T follicular helper cell (primary cell): Measurements from ENCODE around the gene TMC5.
A peak's percentile ranks its signal among the peaks of the same experiment; 100 is the strongest.

Experiments used
- DNase-seq: peaks from one replicate; pipeline ENCODE4 v3.0.0-alpha.2; 2020; ENCODE audit warnings: low read depth

TMC5 gene

DNA sequence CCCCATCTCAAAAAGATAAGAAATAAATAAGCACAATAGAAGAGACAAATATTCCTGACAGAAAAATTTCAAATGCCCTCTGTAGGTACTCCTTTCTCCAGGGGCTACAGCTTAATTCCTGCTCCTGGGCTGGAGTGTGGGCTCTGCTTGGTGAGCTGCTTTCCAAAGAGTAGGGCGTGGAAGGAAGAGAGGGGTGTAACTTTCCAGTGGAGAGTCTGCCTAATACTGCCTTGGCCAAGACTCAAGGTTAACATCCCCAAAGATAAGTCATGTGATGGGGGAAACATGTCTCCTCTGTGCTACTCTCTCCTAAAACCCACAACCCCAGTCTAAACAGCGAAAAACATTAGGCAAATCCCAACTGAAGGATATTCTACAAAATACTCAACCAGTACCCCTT, 42.7 kb downstream of the TMC5 start:
- no peak for DNase-seq

DNA sequence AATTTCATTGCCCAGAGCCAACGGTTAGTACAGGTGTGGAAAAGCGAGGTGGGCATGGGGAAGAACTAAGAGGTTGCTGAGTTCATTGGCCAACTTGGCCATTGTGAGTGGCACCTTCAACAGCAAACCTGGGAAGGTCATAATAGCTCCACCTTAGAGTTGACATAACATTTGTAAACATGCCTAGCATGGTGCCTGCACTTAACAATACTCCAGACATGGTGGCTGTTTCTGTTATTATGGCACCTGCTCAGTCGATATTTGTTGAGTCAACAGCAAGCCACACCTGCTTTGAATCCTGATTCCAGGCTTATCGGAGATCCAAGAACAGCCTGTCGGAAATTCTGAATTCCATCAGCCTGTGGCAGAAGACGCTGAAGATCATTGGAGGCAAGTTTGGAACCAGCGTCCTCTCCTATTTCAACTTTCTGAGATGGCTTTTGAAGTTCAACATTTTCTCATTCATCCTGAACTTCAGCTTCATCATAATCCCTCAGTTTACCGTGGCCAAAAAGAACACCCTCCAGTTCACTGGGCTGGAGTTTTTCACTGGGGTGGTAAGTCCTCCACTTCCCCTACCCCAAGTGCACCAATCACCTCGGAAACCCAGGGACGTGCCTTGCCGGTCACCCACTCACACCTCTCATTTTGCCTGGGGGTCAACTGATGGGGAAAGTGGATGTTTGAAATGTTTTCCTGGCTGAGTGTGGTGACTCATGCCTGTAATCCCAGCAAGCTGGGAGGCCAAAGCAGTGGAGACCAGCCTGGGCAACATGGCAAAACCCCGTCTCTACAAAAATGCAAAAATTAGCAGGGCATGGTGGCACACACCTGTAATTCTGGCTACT, 46.0 kb downstream of the TMC5 start:
- no peak for DNase-seq

DNA sequence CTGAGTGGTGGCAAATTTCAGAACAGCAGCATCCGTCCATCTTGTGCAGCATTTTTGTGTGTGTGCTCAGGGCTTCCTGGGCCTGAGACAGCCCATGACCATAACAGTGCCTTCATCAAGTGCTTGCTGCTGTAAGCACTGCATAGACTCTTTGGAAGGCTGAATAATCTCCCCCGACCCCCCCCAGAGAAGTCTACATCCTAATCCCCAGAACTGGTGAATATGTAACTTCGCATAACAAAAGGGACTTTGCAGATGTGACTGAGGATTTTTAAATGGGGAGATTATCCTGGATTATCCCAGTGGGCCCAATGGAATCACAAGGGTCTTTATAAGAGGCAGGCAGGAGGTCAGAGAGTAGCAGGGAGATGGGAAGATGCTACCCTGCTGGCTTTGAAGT, 50.6 kb downstream of the TMC5 start:
- DNase-seq: no peak

DNA sequence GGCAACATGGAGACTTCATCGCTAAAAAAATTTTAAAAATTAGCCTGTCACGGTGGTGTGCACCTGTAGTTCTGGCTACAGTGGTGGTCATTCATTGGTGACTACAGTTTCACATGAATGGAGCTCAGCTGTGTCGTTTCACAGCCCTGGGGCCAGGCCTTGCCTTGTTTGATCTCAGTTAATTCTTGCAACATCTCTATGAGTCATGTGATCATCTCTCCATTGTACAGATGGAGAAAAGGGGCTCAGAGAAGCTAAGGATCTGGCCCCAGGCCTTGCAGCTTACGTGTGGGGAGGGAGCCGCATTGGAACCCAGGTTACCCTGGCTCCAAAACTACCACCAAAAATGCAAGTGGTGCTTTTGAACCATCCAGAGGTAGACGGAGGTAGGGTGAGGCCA, 54.8 kb downstream of the TMC5 start:
- DNase-seq: no peak

DNA sequence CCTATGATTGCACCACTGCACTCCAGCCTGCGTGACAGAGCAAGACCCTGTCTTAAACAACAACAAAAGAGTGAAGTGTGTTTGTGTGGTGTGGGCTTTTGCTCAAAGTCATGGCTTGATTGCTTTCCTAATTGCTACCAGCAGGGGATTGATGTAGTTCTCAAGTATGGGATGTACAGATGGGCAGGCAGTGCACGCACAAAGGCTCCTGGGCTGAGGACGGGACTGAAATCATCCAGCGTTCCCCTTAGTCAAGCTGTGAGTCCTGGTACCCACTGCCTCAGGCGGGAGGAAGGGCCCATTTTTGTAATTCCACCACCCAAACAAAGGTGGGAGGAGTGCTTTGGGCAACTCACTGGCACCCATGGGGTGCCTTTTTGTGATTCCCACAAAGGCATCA, 56.9 kb downstream of the TMC5 start:
- no peak for DNase-seq

DNA sequence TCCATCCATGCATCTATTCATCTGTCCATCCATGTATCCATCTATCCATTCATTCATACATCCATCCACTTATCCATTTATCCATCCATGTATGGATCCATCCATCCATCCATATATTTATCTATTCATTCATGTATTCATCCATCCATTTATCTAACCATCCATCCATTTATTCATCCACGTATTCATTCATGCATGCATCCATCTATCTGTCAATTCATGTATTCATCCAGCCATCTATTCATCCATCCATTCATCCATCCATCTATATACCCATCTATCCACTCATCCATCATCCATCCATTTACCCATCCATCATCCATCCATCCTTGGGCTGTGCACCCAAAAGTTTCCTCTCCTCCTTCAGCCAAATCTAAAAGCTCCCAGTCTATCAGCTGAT, 60.8 kb downstream of the TMC5 start:
- no peak for DNase-seq

DNA sequence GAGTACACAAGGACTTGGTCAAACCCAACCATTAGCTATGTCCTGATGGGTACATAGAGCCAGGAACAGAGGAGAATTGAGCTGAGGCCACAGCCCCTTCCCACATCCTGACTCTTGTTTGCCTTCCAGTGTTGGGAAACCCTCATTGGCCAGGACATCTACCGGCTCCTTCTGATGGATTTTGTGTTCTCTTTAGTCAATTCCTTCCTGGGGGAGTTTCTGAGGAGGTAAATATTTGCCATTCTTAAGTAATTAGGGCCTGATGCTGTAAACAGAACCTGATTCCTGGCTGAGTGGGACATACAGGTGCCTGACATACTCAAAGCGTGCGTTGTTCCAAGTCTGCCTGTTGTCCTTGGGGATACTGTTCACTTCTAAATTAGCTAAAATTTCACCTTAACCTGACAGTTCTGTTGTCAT, 61.6 kb downstream of the TMC5 start:
- no peak for DNase-seq

DNA sequence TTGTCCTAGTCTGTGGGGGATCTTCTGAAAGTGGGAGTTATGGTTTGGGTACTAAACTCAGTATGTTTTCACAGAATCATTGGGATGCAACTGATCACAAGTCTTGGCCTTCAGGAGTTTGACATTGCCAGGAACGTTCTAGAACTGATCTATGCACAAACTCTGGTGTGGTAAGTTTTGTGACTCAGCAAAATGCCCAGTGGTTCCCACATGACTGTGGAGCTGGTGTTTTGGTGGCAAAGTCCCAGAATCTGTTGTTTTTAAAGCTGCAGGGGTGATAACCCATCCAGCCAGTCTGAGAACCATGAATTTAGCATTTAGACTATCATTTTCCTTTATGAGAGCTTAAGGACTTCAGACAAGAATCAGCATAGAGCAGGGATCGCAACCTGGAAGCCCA, 63.6 kb downstream of the TMC5 start:
- DNase-seq: no peak

DNA sequence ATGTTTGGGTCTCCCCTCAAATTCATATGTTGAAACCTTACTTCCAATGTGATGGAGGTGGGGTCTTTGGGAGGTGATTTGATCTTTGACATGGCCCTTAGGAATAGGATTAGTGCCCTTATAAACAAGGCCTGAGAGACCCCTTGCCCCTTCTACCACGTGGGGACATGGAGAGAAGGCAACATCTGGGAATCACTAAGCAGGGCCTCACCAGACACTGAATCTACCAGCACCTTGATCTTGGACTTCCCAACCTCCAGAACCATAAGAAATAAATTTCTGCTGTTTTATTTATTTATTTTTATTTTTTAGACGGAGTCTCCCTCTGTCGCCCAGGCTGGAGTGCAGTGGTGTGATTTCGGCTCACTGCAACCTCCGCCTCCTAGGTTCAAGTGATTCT, 64.1 kb downstream of the TMC5 start:
- DNase-seq: no peak

DNA sequence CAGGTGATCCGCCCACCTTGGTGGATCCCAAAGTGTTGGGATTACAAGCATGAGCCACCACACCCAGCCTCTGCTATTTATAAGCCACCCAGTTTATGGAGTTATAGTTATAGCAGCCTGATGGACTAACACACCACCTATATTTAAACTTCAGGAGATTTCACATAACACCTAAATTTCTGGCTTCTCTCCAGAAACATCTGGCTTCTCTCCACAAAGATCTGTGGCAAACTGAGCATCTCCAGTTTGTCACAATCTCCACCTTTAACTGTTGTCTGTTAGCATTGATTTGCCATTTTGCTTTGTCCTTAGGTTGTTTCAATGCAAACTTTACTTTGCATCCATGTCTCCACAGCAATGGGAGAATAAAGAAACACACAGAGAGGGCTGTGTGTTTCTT, 64.6 kb downstream of the TMC5 start:
- no peak for DNase-seq

DNA sequence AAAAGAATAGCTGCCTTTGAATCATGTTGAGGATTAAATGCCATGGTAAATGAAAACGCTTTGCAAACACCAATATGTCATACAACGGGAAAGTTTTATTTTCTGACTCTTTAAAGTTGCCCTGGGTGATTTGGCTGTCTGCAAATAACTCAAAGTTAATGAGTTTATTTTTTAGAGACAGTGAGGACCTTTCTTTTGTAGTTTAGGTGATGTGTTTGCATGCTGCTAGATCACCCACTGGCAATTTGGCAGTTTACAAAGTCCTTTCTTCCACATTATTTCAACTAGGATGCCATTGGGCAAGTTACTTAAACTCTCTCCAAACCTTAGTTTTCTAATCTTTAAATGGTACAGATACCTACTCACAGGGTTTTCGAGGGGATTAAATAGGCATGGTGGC, 66.4 kb downstream of the TMC5 start:
- DNase-seq: no peak

DNA sequence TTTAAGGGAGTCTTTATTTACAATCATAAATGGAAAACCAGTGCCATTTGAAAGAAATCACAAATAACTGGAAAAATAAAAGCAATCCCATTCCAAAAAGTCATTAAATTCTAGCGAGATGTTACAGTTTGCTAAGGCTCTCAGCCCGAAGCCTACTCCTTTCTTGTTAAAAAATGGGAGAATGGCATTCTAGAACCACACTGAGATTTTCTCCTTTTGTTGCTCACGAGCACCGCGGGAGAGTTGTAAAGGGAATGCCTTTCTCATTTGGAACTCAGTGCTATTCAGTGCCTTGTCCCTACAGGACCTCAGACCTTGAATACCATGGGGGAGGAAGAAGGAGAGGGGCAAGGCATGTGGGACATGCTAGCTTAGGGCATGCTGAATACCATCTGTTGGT, 67.9 kb downstream of the TMC5 start:
- DNase-seq: no peak

DNA sequence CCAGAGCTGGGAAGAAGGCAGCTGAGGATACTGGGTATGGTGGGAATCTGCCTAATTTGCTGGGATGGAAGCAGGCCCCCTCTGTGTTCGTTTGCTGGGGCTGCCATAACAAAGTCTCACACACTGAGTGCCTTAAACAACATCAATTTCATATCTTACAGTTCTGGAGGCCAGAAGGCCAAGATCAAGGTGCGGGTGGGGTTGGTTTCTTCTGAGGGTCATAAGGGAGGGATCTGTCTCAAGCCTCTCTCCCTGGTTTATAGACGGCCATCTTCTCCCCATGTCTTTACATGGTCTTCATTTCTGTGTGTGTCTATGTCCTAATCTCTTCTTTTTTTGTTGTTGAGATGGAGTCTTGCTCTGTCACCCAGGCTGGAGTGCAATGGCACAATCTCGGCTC, 68.4 kb downstream of the TMC5 start:
- no peak for DNase-seq

DNA sequence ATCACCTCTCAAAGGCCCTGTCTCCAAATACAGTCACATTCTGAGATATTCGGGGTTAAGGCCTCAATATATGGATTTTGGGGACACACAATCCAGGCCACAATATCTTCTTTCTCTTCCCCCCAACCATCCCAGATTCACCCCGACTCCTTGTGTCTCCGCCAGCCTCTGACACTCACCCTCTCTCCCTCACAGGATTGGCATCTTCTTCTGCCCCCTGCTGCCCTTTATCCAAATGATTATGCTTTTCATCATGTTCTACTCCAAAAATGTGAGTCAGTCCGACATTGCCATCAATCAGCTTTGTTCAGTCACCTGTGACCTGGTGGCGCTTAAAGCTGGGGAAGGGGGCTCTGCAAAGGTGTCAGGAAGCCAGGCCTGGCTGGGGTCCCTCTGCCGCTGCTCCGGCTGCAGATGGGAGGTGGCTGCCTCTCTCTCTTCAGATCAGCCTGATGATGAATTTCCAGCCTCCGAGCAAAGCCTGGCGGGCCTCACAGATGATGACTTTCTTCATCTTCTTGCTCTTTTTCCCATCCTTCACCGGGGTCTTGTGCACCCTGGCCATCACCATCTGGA, 69.2 kb downstream of the TMC5 start:
- no peak for DNase-seq

DNA sequence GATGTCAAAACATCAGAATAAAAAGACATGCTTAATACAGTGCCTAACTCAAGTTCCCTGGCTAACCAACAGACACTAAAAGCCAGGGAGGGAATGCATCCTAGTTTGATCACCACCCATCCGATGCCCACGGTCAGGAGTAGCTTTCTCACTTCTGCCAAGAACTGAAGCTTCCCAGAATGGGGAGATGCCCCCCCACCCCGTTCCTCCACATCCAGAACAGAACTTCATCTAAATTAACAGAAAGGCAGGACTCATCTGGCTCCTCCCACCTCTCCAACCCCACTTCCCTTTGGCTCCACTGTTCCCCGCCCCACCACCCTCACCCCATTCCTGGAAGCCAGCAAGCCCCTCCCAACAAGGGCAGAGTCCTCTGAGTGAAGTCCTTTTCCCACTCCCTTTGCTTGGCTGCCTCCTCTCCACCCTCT, 70.5 kb downstream of the TMC5 start:
- no peak for DNase-seq

DNA sequence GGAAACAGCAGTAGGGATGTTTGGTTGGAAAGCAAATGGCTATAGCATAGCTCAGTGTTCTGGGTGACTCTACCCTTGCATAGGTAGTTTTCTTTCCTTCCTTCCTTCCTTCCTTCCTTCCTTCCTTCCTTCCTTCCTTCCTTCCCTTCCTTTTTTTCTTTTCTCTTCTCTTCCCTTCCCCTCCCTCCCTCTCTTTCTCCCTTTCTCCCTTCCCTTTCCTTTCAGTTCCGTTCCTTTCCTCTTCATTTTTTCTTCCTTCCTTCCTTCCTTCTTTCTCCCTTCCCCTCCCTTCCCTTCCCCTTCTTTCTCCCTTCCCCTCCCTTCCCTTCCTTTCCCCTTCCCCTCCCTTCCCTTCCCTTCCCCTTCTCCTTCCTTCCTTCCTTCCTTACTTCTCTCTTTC, 72.9 kb downstream of the TMC5 start:
- DNase-seq: no peak

DNA sequence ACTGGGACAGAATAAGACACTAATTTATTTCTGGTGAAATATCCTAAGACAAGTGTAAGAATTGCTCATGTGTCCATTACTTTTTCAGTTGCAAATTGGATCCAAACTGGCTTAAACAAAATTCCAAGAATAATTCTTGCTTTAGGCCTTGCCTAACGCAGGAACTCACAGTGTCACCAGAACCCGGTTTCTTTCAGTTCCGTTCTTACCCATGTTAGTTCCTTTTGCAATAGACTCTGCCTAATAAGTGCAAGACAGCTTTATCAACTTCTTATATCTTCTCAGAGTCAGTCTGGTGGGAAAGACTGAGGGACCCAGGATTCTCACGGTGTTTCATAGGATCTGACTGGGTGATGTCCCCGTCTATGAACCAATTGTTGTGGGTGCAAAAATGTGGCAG, 79.5 kb downstream of the TMC5 start:
- no peak for DNase-seq

DNA sequence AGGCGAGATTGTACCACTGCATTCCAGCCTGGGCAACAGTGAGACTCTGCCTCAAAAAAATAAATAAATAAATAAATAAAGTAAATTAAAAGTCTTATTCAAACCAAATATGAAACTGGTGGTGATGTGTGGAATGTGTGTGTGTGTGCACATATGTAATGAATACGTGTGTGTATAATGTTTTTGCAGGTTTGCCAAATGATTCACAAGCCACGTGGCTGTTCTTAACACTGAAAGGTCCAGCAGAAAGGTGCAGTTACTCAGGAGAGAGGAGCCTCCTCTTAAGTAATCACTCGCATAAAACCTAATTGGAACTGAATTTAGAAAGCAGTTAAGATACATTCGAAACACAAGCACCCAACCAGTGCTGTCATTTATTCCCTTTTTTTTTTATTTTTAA, 81.3 kb downstream of the TMC5 start:
- no peak for DNase-seq

DNA sequence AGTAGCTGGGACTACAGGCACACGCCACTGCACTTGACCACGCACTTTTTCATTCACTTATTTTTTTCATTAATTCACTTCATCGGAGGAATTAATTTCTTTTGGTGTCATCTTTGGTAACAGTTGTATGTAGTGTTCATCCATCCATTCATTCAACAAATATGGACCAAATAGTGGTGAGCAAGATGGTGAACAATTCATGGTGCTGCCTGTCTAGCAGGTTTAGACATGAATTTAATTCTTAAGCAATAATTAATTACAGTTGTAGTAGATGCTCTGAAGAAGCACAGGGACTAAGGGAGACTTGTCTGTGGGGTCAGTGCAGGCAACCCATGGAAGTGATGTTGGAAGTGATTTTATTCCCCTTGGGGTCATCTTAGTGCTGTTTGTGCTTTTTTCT, 81.8 kb downstream of the TMC5 start:
- no peak for DNase-seq

DNA sequence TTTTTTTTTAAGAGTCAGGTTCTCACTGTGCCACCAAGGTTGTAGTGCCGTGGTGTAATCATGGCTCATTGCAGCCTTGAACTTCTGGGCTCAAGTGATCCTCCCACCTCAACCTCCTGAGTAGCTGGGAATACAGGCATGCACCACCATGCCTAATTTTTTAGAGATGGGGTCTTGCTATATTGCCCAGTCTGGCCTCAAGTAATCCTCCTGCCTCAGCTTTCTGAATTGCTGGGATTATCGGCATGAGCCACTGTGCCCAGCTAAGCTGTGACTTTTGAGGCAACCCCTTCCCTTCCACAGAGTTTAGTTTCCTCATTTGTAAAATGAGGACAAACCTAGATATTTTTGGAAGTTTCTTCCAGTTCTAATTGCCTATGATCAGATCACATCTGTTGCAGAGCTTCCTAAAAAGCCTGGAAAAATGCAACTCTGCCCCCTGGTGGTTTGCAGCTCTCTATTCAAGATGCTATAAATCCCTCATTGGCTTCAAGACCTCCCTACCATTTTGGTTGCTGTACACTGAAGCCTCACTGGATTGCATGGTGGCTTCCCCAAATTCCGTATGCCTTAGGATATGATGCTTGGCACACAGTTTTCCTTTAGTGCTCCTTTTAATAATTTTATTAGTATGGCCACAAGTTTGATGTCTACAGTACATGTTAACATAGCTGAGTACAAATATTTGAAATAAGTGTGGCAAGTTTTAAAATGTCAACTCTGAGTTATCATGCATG, 84.9 kb downstream of the TMC5 start:
- peak; percentile 44 for DNase-seq

DNA sequence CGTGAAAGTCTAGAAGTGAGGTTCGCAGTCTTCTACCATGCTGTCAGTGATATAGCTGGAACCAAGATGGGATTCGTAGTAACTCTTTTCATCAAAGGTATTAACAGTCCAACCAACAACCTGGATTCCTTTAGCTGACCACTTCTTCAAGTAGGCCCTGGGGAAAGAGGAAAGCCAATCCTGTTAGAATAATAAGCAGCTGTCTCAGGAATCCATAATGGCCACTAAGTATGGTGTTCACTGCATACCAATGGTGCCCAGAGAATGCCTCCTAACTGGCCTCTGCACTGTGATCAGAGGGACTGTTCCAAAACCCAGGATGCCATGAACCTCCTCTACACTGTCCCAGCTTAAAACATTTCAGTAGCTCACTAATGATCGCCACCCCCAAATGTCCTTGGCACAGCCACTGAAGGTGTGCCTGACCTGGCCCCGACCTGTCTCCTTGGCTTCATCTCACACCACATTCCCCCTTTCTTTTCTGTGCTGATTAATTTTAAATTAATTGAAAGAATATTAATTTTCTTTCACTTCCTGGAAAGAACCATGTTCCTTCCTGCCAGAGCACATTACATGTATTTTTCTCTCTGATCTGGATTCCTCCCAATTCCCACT, 85.9 kb downstream of the TMC5 start:
- no peak for DNase-seq

DNA sequence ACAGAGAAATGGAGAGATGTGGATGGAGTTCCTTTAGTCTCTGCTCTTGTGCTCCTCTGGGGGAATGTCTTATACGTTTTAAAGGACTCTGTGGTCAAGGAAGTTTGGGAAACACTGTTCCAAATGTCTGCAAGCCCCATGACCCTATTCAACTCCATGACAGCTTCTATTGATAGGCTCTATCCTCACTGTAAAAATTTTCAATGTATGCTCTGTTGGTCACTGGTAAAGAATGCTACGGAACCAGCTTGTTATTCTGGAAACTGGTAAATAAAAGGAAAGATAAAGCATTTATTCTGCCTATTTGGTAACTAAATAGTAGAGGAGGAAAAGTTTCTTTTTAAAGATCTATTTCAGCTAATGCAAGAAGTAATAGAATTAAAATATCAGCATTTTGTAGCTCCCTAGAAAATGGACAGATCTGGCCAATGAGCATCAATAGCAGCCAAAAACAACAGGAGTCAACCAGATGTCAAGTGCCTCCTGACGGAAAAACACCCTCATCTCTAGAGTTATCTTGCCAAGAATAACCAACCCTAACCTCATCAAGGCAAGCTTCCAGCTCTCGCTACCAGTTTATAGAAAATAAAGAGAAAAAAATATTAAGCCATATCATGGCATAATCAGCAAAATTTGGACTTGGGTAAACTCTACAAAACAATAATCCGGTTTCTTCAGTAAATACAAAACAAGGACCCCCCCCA, 88.1 kb downstream of the TMC5 start:
- no peak for DNase-seq
